ENCODE results near the gene NXNL1. TPM values are rescaled to one million over a fixed set of nuclear protein-coding genes. Genes with fewer than 3 reads are reported as not detected.

NXNL1 gene
- total and polyA plus RNA-seq, 9 of the 15 experiments (the other 6 are each of a cell fraction or from before 2014, with no cell fraction given) = not detected

DNA sequence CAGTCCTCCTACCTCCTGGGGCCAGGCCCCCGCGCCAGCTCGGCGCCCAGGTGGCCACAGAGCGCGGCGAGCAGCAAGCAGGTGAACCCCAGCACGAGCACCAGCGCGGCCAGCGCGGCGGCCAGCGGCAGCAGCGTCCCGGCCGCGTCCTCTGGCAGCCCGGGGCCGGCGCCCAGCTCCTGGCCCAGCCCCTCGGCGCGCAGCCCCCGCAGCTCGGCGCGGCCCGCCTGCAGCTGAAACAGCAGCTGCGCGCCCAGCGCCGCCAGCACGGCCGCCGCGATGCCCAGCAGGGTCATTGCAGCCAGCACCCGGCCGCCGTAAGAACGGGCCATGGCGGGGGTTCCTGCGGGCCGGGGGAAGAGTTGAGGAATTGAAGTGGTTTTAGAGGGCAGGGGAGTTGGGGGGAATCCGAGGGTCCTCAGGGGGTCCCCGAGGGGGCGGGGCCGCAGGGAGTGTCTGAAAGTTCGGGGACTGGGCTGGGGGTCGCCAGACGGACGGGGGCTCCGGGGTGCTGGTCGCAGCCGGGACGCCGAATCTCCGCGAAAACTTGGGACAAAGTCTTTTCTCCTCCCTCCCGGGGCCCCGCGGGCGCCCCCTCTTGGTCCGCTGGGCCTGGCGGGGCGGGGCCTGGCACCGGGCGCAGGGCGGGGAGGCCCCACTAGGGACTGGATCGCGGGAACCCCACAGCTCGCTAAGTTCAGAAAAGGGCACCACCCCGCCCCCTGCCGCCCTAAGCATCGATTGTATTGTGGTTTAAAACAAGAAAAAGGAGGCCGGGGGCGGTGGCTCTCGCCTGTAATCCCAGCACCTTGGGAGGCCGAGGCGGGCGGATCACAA, 12.4 kb downstream of the NXNL1 start, which contains the start of gene TMEM221 (continued):
- TF ChIP-seq, protein P1, sequence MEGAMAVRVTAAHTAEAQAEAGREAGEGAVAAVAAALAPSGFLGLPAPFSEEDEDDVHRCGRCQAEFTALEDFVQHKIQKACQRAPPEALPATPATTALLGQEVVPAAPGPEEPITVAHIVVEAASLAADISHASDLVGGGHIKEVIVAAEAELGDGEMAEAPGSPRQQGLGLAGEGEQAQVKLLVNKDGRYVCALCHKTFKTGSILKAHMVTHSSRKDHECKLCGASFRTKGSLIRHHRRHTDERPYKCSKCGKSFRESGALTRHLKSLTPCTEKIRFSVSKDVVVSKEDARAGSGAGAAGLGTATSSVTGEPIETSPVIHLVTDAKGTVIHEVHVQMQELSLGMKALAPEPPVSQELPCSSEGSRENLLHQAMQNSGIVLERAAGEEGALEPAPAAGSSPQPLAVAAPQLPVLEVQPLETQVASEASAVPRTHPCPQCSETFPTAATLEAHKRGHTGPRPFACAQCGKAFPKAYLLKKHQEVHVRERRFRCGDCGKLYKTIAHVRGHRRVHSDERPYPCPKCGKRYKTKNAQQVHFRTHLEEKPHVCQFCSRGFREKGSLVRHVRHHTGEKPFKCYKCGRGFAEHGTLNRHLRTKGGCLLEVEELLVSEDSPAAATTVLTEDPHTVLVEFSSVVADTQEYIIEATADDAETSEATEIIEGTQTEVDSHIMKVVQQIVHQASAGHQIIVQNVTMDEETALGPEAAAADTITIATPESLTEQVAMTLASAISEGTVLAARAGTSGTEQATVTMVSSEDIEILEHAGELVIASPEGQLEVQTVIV (CRISPR knock-in tag; IDR thresholded peaks at IDR 0.05; ENCODE audit: borderline replicate concordance) = 0 out of 2 replicates have a peak, but pooled peaks have one; percentile 18
- TF ChIP-seq MTA3 (IDR thresholded peaks at IDR 0.05; ENCODE audit: borderline replicate concordance) = 0 out of 2 replicates have a peak, but pooled peaks have one; percentile 47
- no peak for TF ChIP-seq SRSF7 (optimal IDR thresholded peaks at IDR 0.05; ENCODE audit: low read depth, low read length)
- TF ChIP-seq, protein P2, sequence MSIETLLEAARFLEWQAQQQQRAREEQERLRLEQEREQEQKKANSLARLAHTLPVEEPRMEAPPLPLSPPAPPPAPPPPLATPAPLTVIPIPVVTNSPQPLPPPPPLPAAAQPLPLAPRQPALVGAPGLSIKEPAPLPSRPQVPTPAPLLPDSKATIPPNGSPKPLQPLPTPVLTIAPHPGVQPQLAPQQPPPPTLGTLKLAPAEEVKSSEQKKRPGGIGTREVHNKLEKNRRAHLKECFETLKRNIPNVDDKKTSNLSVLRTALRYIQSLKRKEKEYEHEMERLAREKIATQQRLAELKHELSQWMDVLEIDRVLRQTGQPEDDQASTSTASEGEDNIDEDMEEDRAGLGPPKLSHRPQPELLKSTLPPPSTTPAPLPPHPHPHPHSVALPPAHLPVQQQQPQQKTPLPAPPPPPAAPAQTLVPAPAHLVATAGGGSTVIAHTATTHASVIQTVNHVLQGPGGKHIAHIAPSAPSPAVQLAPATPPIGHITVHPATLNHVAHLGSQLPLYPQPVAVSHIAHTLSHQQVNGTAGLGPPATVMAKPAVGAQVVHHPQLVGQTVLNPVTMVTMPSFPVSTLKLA (conservative IDR thresholded peaks at IDR 0.05) = peak in 1 of 2 experiments; percentile 41; a peak in 1 of 4 replicates
- TF ChIP-seq RB1 (IDR thresholded peaks at IDR 0.05; ENCODE audit: low read depth) = peak; percentile 29; the same call in 1 of the 2 replicates
- TF ChIP-seq HDAC2 (IDR thresholded peaks at IDR 0.05) = peak; percentile 37; the same call in 1 of the 2 replicates
- TF ChIP-seq NR2C1 (IDR thresholded peaks at IDR 0.05) = peak; percentile 88
- TF ChIP-seq NR2C1 (tag; IDR thresholded peaks at IDR 0.05) = peak; percentile 56; the same call in 1 of the 2 replicates
